SU-DHL-6 (cell line): Measurements from ENCODE around the gene SCO2.

ENCODE experiments used
- H2AFZ ChIP-seq: fragments of 200-600 bp; sonication (generic); 2 replicates; pipeline ENCODE4 v1.6.1; 2014; ENCODE audit warnings: low read depth, mild to moderate bottlenecking, moderate library complexity, mixed read lengths, antibody characterized with exemption, low read length; ENCODE audit not compliant: severe bottlenecking
- H3F3A ChIP-seq: fragments of 200-600 bp; shearing (Covaris generic); 2 replicates; pipeline ENCODE4 v1.6.0; 2016; ENCODE audit warnings: antibody characterized with exemption, mild to moderate bottlenecking; ENCODE audit not compliant: insufficient read depth
- H3K27ac ChIP-seq: fragments of 200-600 bp; sonication (generic); 2 replicates; pipeline ENCODE4 v1.5.1; 2016; ENCODE audit warnings: low read depth, mild to moderate bottlenecking, low read length, moderate library complexity, mixed read lengths
- H3K27me3 ChIP-seq: fragments of 200-600 bp; sonication (generic), shearing (Covaris generic); 2 replicates; pipeline ENCODE4 v1.6.0; 2014; ENCODE audit warnings: mild to moderate bottlenecking, low read length
- H3K36me3 ChIP-seq: fragments of 200-600 bp; sonication (generic); 2 replicates; pipeline ENCODE4 v1.6.1; 2014; ENCODE audit warnings: mild to moderate bottlenecking, low read length, mixed read lengths
- H3K4me2 ChIP-seq: fragments of 300-600, 200-600 bp; shearing (Covaris generic), sonication (generic); 2 replicates; pipeline ENCODE4 v1.6.0; 2014; ENCODE audit warnings: low read length, low read depth, mild to moderate bottlenecking; ENCODE audit not compliant: poor library complexity, severe bottlenecking
- H3K4me3 ChIP-seq: fragments of 200-600 bp; sonication (generic); 2 replicates; pipeline ENCODE4 v1.5.1; 2014; ENCODE audit warnings: antibody characterized with exemption, low read length, mild to moderate bottlenecking, mixed read lengths; ENCODE audit not compliant: insufficient read depth, poor library complexity, severe bottlenecking
- H3K79me2 ChIP-seq: fragments of 200-600 bp; sonication (generic); 2 replicates; pipeline ENCODE4 v1.6.1; 2014; ENCODE audit warnings: mild to moderate bottlenecking, low read length, moderate library complexity; ENCODE audit not compliant: insufficient read depth
- H3K9ac ChIP-seq: fragments of 200-600 bp; sonication (generic); 2 replicates; pipeline ENCODE4 v1.7.0; 2014; ENCODE audit warnings: mild to moderate bottlenecking, low read length
- H3K9me2 ChIP-seq: fragments of 200-600 bp; sonication (generic); replicated peaks from 2 replicates; pipeline ENCODE4 v1.6.1; 2014; ENCODE audit warnings: low read length; ENCODE audit not compliant: insufficient read depth
- H3K9me3 ChIP-seq: fragments of 200-600 bp; sonication (generic); 2 replicates; pipeline ENCODE4 v1.6.1; 2014; ENCODE audit warnings: low read length, mixed read lengths; ENCODE audit not compliant: insufficient read depth
- H4K20me1 ChIP-seq: fragments of 200-600 bp; sonication (generic); 2 replicates; pipeline ENCODE4 v1.6.1; 2014; ENCODE audit warnings: low read depth, mild to moderate bottlenecking, antibody characterized with exemption, low read length, moderate library complexity, mixed read lengths
- CTCF ChIP-seq: fragments of 200-600 bp; sonication (generic); IDR thresholded peaks from one replicate; pipeline ENCODE4 v1.5.1; 2017; ENCODE audit warnings: antibody characterized with exemption, mild to moderate bottlenecking, low read length, moderate library complexity; ENCODE audit not compliant: insufficient read depth, poor library complexity, severe bottlenecking
- EZH2phosphoT487 ChIP-seq: fragments of 200-600 bp; sonication (generic), shearing (Covaris generic); conservative IDR thresholded peaks from 2 replicates; pipeline ENCODE4 v1.6.1; 2018; ENCODE audit warnings: mild to moderate bottlenecking, antibody characterized with exemption, low read length, moderate library complexity, mixed read lengths

The SCO2 gene

GRCh38 chr22:50523806-50524675 is 1.4 kb downstream of the SCO2 start:
- Histone ChIP-seq H2AFZ (no peak overlapping the region), H3K4me3 (peak overlapping the region; percentile 64), H3K4me2 (peak overlapping the region; percentile 71), H3K79me2 (peaks cover 10% of the 10 kb centered on the region; the same call in 1 of the 2 replicates), H3K36me3 (no peaks in the 10 kb centered on the region), H3K27ac (peak overlapping the region; percentile 87), H3F3A (peaks cover 12% of the 10 kb centered on the region; the same call in 1 of the 2 replicates), H3K9me3 (no peaks in the 10 kb centered on the region), H3K9ac (peak overlapping the region; percentile 88), H3K9me2 (no peaks in the 10 kb centered on the region), H3K27me3 (no peaks in the 10 kb centered on the region), H4K20me1 (no peaks in the 10 kb centered on the region)
- TF ChIP-seq CTCF (no peak), EZH2phosphoT487 (no peak)

GRCh38 chr22:50523458-50523805 is 2.0 kb downstream of the SCO2 start:
- Histone ChIP-seq H3K79me2 (peaks cover 10% of the 10 kb centered on the region; the same call in 1 of the 2 replicates), H3F3A (peaks cover 11% of the 10 kb centered on the region; the same call in 1 of the 2 replicates), H3K27ac (no peak overlapping the region), H3K9me2 (no peaks in the 10 kb centered on the region), H3K9me3 (no peaks in the 10 kb centered on the region), H3K4me2 (no peak overlapping the region), H3K9ac (no peak overlapping the region), H3K36me3 (no peaks in the 10 kb centered on the region), H2AFZ (no peak overlapping the region), H4K20me1 (no peaks in the 10 kb centered on the region), H3K4me3 (no peak overlapping the region), H3K27me3 (no peaks in the 10 kb centered on the region)
- TF ChIP-seq EZH2phosphoT487 (no peak), CTCF (no peak)

GRCh38 chr22:50522806-50523438 is 2.5 kb downstream of the SCO2 start:
- no peaks in the 10 kb centered on the region for H3K36me3 ChIP-seq
- no peak overlapping the region for H3K4me3 ChIP-seq
- H4K20me1 ChIP-seq: no peaks in the 10 kb centered on the region
- H3K27me3 ChIP-seq: no peaks in the 10 kb centered on the region
- H3K9me2 ChIP-seq: no peaks in the 10 kb centered on the region
- no peak overlapping the region for H3K9ac ChIP-seq
- H2AFZ ChIP-seq: no peak overlapping the region
- no peaks in the 10 kb centered on the region for H3K9me3 ChIP-seq
- peaks cover 10% of the 10 kb centered on the region; the same call in 1 of the 2 replicates for H3K79me2 ChIP-seq
- TF ChIP-seq EZH2phosphoT487: no peak
- H3K4me2 ChIP-seq: no peak overlapping the region
- H3K27ac ChIP-seq: no peak overlapping the region
- H3F3A ChIP-seq: peaks cover 6% of the 10 kb centered on the region; the same call in 1 of the 2 replicates

- Histone ChIP-seq H3K9me3 (no peaks in the 10 kb centered on the region), H3K27ac (no peak overlapping the region), H3K9ac (no peak overlapping the region), H3K36me3 (no peaks in the 10 kb centered on the region), H3K4me2 (no peak overlapping the region), H2AFZ (no peak overlapping the region), H3K9me2 (no peaks in the 10 kb centered on the region), H3K4me3 (no peak overlapping the region), H3K27me3 (no peaks in the 10 kb centered on the region), H4K20me1 (no peaks in the 10 kb centered on the region), H3F3A (no peaks in the 10 kb centered on the region), H3K79me2 (peaks cover 10% of the 10 kb centered on the region; the same call in 1 of the 2 replicates)
- TF ChIP-seq CTCF (no peak), EZH2phosphoT487 (no peak)
Observed at GRCh38 chr22:50522208-50522805, 3.1 kb downstream of the SCO2 start.
